NOMO-1 treated with DMSO at 0.1 percent for 48 hours (cell line): Measurements from ENCODE around the gene PRKCA.
"Not testable (repeated sequence)": the region's sequence is repeated elsewhere in the genome, so short reads cannot be mapped to it uniquely, and the experiment has no call there.

Experiments used
- DNase-seq: peaks from one replicate; lab custom pipeline; 2025; ENCODE audit not compliant: unreplicated experiment; lab: John Stamatoyannopoulos, UW

PRKCA gene

GRCh38 chr17:66379544-66379943 lies 77.1 kb downstream of the PRKCA start:
- DNase-seq = peak; percentile 8

GRCh38 chr17:66379996-66380395 lies 77.6 kb downstream of the PRKCA start:
- no peak for DNase-seq

- DNase-seq = no peak
Measured at GRCh38 chr17:66381701-66382362, 79.4 kb downstream of the PRKCA start.

- DNase-seq = no peak
Measured at GRCh38 chr17:66383333-66383732, 80.9 kb downstream of the PRKCA start.

- peak; percentile 27 for DNase-seq
Measured at GRCh38 chr17:66386498-66387351, 84.3 kb downstream of the PRKCA start.

- DNase-seq = no peak
Measured at GRCh38 chr17:66387392-66387981, 85.1 kb downstream of the PRKCA start.

- DNase-seq = no peak
Measured at GRCh38 chr17:66392783-66393437, 90.5 kb downstream of the PRKCA start.

- DNase-seq = no peak
Measured at GRCh38 chr17:66395961-66396360, 93.5 kb downstream of the PRKCA start.

GRCh38 chr17:66397486-66397885 lies 95.1 kb downstream of the PRKCA start:
- no peak for DNase-seq

- no peak for DNase-seq
Measured at GRCh38 chr17:66398059-66398458, 95.6 kb downstream of the PRKCA start.

GRCh38 chr17:66398617-66399016 lies 96.2 kb downstream of the PRKCA start:
- no peak for DNase-seq

- DNase-seq = peak; percentile 12
Measured at GRCh38 chr17:66399441-66399840, 97.0 kb downstream of the PRKCA start.

- not testable (repeated sequence) for DNase-seq
Measured at GRCh38 chr17:66400041-66400688, 97.8 kb downstream of the PRKCA start.

GRCh38 chr17:66400698-66401097 lies 98.3 kb downstream of the PRKCA start:
- DNase-seq = no peak

GRCh38 chr17:66401364-66401763 lies 99.0 kb downstream of the PRKCA start:
- no peak for DNase-seq

GRCh38 chr17:66403846-66404556 lies 101.6 kb downstream of the PRKCA start:
- DNase-seq = no peak

- no peak for DNase-seq
Measured at GRCh38 chr17:66405836-66406677, 103.6 kb downstream of the PRKCA start.

- no peak for DNase-seq
Measured at GRCh38 chr17:66406701-66407644, 104.6 kb downstream of the PRKCA start.
